GM18868 (cell line): ENCODE data around the gene AKIP1.
"Not testable (repeated sequence)": the region's sequence is repeated elsewhere in the genome, so short reads cannot be mapped to it uniquely, and the experiment has no call there.

Experiments used
- ATAC-seq: cut with Tn5 transposase; IDR thresholded peaks from one replicate; pipeline ENCODE4 v1.9.1; 2021; ENCODE audit warnings: mild to moderate bottlenecking, moderate library complexity; ENCODE audit not compliant: unreplicated experiment

Gene AKIP1, protein sequence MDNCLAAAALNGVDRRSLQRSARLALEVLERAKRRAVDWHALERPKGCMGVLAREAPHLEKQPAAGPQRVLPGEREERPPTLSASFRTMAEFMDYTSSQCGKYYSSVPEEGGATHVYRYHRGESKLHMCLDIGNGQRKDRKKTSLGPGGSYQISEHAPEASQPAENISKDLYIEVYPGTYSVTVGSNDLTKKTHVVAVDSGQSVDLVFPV

DNA sequence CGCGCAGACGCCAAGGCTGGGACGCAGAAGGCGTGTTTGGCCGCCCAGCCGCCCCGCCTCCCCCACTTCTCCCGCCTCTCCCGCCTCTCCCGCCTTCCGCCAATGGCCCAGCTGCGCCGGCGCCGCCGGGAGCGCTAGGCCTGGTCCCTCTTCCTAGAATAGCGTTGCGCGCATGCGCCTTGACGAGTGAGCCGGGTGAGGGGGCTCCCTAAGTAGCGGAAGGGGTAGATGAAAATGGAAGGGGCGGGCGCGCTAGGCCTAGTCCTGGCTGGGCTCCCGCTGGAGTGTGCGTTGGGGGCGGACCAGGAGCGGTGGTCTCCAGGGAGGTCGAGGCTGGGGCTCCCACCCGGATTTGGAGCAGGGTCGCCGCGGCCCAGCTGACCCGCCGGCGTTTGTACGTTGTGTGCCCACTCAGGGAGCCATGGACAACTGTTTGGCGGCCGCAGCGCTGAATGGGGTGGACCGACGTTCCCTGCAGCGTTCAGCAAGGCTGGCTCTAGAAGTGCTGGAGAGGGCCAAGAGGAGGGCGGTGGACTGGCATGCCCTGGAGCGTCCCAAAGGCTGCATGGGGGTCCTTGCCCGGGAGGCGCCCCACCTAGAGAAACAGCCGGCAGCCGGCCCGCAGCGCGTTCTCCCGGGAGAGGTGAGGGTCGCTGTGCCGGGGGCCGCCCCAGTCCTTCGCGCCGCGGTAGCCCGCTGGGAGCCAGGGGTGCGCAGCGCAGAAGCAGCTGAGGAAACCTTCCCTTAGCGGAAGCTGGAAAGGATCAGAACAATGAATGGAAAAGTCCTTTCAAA lies at the start of gene AKIP1:
TSS of gene AKIP1 (plus strand) at position 161 of the 795 bp plus-strand sequence. CDS start at position 422, 261 bp downstream.
- ATAC-seq, result peak; percentile 76

DNA sequence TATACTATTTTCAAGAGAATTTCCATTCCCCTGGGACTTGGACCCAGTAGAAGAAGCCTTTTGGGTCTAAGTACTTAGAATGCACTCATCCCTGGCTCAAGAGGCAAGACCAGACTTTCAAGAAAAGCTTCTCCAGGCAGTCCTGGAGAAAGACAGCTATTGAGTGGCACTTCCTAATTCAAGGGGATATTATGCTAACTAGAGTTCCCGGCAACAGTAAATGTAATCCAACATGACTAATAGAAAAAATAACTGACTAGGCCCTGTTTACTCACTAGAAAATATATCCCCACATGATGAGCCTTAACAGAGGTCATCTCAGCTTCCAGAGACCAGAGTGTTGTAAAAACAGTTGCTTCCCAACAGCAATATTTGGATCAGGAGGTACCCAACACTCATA lies 47.2 kb upstream of the AKIP1 start:
- no peak for ATAC-seq

DNA sequence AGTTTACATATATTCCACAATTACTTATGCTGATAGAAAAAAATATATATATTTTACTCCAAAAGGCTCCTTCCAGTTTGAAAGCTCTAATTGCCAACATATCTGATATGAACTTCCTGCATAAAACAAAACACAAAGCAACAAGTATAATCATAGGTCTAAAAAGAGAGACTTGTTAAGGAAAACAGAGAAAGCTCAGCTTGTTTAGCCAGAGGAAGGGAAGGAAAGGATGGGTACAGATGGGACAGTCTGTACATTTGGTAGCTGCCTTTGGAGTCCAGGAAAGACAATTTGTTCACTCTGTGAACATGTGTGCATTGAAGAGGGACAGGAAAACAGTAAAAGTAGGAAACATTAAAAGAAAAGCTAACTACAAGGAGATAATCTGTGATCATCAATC lies 45.7 kb upstream of the AKIP1 start:
- no peak for ATAC-seq

DNA sequence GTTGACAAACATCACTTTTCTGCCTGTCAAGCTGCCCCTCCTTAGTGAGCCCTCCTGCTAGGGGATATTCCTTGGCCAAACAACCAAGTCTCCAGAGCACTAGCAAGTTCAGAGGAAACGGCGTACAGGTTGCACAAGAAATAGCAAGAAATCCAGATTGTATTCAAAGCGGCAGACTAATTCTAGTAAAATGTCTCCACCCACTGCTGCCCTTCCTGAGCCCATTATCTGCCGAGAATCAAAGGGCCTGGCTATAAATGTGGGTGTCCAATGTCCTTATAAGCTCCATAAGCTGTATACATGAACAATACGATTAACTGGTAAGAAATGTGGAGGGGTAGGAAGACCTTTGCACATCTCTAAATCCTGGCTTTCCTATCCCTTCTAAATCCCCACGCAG lies 44.0 kb upstream of the AKIP1 start:
- ATAC-seq, result no peak

DNA sequence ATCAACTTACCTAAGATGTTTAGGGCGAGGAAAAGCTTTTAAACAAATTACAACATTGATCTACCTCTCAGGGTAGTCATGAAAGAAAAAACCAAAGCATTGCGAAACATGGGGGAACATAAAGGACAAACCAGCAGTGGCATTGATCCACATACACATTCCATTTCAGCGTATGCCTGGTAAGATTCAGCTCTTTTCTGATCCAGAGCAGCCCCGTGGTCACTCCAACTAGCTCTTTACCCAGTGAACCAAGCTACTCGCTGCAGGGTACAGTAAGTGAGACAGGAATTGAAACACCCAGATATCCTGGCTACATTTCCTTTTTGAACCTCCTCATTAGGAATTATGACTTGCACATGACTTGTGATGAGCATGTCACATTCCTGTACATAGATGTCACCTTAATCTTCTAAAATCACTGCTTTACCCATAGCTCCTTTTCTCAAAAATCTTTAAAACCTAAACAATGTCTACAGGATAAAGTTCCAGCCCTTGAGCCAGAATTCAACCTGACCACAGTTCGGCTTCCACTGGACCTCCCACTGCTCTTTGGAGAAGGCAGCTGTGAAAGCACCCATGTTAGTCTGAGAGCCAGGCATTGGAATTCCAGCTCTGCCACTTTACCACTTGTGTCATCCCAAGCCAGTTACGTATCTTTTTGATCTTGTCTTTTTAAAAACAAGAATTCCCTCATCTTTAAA lies 42.9 kb upstream of the AKIP1 start:
- no peak for ATAC-seq

DNA sequence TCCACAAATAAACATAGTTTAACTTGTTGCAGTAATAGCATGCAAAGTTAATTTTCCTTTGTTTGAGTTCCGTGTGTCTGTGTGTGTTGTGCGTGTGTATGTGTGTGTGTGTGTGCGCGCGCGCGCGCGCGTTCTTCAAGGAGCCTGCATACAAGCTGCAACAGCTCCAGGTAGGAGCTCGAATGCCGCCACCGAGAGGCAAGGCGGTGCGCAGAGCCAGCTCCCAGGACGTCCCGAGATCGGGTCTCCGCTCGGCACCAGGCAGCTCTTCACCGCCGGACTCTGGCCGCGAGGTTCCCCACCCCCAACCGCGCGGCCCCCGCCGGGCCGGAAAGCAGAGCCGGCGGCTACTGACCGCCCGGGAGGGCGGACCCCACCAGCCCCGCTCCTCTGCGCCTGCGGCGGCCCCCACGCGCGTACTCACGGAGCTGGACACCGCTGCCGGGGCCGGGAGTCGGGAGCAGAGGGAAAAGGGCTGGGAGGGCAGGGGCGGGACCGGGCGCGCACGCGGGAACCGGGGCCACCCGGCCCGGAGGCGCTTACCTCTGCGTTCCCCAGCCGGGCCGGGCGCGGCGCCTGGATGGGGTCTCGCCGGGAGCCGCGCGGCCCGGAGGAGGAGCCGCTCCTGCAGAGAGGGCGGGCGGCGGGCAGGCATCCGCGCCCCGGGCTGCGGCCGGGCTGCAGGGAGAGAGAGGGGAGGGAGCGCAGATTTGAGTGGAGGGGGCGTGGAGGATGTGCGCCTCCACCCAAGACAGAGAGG lies 40.4 kb upstream of the AKIP1 start:
- ATAC-seq, result no peak

DNA sequence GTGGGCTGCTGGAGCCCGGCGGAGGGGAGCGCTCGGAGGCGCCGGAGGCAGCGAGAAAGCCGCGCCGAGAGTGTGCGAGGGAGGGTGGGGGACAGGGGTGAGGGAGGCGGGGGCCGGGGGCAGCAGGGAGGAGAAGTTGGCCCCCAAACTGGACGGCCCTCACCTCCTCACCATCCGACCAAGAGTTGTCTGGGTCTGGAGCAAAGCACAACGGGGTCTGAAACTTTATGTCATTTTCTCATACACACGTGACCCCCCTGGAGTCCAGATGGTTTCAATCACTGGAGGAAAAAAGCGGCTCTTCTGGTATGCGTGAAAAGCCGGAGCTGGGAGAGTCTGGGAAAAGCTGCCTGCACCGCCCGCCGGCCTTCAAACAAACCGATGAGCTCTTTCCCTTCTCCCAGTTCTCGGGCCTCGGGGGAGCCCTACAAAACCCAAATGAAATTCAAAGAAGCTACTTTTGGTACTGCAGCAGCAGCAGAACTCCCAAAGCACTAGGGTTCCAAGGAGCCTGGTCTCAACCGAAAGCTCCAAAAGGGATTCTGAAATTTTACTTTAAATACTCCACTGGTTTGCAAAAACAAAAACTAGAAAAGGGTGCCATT lies 39.7 kb upstream of the AKIP1 start:
- no peak for ATAC-seq

DNA sequence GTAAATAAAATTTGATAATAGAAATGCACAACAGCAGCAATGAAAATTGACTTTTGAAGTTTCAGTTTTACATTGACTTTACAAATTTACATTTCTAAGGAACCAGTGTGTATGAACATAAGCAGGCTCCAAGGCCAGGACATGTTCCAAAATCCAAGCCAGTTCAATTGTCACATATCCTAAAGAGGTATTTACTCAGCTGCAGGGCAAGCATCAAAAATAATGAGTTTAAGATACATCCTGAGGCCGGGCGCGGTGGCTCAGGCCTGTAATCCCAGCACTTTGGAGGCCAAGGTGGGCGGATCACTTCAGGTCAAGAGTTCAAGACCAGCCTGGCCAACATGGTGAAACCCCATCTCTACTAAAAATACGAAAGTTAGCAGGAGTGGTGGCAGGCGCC lies 39.0 kb upstream of the AKIP1 start:
- ATAC-seq, result no peak

DNA sequence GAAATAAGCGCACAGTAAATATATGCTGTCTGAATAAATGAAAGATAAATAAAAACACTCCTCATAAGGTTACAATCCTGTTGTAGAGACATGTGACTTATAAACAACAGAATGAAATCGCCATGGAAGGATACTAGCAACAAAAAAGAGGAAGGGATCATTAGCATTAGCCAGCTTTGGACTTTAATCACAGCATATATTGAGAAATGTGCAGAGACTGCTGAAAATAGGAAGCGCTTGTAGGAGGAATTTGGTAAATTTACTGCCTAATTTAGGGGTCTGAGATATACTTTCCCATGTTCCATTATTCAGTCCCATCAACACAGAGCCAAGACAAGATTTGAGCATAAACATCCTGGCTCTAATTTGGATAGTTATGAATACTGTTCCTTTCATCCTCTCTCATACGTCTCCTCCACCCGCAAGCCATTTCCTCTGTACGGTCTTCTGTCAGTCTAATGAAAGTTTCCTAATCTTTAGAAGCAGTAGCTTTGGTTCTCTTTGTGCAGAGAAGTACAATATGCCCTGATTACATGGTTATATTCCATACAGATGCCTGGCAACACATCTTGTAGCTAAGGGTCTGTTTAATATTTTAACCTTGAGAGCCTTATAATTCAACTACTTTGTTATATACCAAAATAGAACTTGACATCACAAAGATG lies 37.1 kb upstream of the AKIP1 start:
- ATAC-seq, result no peak

DNA sequence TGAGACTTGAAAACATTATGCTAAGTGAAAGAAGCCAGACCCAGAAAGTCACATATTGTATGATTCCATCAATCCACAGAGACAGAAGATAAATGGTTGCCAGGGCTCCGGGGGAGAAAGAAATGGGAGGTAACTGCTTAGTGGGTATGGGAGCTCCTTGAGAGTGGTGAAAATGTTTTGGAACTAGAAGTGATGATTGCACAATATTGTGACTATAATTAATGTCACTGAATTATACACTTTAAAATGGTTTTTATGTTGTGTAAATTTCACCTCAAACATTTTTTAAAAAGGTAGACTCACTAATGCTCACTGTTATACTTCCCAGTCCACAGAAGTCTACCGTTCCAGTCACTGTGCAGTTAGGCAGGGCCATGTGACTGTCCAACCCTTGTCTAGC lies 32.2 kb upstream of the AKIP1 start:
- ATAC-seq, result no peak

DNA sequence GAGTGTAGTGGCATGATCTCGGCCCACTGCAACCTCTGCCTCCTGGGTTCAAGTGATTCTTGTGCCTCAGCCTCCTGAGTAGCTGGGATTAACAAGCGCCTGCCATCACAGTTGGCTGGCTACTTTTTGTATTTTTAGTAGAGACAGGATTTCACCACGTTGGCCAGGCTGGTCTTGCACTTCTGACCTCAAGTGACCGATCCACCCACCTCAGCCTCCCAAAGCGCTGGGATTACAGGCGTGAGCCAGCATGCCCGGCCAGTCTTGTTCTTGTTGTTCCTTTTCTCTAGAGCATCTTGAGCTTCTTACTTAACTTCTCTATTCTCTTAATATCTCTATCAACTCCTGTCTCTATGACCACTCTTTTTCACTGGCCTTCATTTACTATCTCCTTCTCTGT lies 29.4 kb upstream of the AKIP1 start:
- not testable (repeated sequence) for ATAC-seq

DNA sequence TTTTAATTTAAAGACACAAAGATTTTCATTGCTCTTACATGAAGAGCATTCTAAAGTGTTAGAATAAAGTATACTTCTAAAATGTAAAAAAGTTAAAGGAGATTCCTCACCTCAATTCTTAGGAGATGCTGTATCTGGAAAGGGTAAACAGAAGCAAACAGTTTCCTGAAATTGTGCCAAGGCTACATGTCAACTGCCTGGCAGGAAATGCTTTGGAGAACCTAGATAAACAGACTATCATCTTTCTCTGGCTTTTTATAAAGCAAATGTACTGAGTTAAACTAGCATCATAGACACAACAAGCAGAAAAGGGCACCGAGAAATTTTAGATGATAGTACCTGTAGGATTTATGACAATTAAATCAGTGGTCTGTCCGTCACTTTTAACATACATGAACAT lies 24.7 kb upstream of the AKIP1 start:
- no peak for ATAC-seq

DNA sequence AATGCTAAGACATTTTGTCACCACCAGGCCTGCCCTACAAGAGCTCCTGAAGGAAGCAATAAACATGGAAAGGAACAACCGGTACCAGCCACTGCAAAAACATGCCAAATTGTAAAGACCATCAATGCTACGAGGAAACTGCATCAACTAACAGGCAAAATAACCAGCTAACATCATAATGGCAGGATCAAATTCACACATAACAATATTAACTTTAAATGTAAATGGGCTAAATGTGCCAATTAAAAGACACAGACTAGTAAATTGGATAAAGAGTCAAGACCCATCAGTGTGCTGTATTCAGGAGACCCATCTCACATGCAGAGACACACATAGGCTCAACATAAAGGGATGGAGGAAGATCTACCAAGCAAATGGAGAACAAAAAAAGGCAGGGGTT lies 19.8 kb upstream of the AKIP1 start:
- not testable (repeated sequence) for ATAC-seq

DNA sequence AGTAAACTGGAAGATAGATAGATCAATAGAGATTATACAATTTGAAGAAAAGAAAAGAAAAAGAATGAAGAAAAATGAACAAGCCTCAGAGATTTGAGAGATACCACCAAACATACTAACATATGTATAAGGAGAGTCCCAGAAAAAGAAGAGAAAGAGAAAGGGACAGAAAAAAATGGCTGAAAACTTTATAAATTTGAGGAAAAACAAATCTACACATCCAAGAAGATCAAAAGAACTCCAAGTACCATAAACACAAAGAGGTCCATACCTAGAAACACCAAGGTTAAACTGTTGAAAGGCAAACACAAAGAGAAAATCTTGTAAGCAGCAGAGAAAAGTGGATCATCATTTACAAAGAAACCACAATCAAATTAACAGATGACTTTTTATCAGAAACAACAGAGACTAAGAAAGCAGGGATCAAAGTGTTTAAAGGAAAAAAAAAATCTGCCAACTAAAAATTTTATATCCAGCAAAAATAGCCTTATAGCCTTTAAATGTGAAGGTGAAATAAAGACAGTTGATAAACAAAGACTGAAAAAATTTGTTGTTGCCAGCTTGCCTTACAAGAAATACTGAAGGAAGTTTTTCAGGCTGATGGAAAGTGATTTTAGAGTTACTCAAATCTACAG lies 11.8 kb upstream of the AKIP1 start:
- no peak for ATAC-seq

DNA sequence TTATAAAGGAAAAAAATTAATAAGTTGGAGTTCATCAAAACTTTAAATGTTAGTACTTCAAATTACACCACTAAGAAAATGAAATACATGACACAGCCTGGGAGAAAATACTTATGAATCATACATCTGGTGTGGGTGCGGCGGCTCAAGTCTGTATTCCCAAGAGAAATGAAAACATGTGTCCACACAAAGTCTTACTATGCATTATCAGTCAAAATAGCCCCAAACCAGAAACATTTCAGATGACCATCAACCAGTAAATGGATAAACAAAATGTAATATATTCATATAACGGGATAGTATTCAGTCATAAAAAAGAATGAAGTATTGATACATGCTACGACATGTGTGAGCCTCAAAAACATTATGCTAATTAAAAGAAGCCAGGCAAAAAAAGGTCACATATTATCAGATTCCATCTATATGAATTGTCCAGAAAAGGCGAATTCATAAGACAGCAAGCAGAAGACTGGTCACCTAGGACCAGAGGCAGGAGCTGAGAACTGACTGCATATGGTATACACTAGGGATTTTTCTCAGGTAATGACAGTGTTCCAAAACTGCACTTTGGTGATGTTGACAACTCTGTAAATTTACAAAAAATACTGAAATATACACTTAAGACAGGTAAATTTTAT lies 5.3 kb upstream of the AKIP1 start:
- ATAC-seq, result no peak

DNA sequence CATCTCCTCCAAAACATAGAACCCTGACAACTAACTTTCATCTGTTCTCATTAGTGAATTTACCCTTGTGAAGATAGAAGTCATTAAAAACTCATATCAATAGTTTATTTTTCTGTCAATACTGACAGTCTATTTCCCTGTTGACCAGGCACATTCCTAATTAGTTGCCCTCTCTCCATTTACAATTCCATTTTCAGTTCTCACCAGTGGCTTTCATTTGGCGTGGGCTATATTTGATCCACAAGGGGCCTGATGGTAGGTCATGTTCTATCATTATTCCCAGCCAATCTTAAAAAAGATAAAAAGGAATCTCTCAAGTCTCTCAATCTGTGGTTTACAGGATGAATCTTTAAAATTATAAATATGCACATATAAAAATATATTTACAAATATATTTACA lies 3.9 kb upstream of the AKIP1 start:
- ATAC-seq, result no peak

DNA sequence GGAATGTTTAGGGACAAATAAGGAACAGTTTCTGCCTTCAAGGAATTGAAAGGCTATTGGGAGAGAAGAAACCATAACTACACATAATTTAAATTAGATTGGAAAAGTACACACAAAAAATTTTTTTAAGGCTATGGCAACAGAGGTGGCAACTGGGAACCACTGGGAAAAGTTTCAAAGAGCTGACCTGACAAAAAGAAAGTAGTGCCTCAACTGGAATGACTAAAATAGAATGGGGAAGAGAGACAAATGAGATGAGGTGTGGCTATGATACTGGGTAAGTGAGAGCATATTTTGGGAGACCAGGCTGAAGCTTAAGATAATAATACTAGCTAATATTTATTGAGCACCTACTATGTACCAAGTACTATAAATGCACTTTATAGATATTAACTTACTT lies 2.9 kb upstream of the AKIP1 start:
- ATAC-seq, result no peak

DNA sequence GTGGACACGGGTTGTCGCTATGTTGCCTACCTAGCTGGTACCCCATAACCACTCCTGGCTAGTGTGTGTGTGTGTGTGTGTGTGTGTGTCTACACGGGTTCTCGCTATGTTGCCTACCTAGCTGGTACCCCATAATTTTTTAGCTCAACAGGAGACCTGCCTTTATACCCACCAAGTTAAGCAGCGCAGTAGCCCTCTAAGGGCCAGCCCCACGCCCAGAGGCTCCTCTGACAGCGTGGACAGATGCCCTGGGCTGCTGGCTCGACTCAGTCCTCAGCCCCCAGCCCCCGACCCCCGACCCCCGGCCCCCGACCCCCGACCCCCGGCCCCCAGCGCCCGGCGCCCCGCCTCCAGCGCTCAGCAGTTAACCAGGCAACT lies 351 bp upstream of the AKIP1 start:
- ATAC-seq, result no peak

DNA sequence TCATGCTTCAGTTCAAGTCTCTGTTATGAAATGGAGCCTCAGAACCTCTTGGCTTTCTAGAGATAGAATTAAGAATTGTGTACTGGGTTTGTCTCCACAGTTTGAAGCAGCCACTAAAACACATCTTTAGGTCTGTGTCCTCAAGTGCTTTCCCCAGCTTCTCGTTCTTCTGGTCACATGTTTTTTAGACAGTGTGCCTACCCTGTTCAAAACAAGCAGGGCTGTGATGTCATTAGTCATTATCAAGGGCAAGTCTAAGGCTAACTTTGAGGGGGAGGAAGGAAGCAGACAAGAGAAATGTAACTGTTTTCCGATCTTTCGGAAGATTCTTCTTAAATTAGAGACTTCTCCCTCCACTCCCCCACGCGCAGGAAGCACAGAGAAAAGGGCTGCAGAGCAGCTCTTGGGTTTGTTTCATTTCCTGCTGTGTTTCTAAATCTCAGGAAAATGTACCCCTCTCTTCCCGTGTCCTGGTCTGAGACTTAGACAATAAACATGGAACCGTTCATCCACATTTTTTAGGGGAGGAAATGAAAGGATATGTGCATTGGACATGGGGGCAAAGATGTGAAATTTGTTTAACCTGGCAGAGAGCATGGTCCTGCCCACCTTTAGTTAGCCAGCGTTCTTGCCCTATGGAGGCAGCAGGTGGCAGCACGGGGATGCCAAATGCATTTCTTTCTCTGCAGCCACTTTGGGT lies 3.1 kb downstream of the AKIP1 start:
- no peak for ATAC-seq
